GM12864 (cell line): ENCODE measurements around the gene ARHGEF7.

Experiments
- DNase-seq: peaks from one replicate; pipeline ENCODE4 v3.0.0-alpha.2; 2011; ENCODE audit warnings: low read depth
- H3K4me3 ChIP-seq: 2 replicates; pipeline ENCODE4 v1.5.1; 2011; ENCODE audit warnings: mild to moderate bottlenecking, low read depth, low read length, control low read depth
- TF ChIP-seq, protein P1 (sequence below): IDR thresholded peaks from 2 replicates; pipeline ENCODE4 v1.5.1; 2011; ENCODE audit warnings: low read depth, mild to moderate bottlenecking, moderate library complexity, low read length, control low read depth, inconsistent platforms; ENCODE audit errors: missing control alignments

The ARHGEF7 gene

DNA sequence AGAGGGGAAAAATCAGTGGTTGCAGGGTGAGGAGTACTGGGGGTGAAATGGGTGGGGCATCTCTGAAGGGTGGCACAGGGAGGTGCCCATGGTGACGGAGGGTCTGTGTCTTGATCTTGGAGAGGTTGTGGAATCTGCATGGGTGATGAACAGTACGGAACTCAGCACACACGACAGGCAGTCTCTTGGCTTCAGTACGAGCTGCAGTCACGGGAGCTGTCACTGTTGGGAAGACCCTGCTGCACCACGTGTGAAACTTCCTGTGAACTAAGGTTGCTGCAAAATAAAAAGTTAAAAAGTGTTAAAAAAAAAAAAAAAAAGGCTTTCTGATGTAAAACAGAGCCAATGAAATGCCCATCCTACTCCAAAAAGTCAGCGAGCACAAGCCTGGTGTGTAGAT, 239.7 kb downstream of the ARHGEF7 start:
- H3K4me3 ChIP-seq = no peak overlapping the region
- TF ChIP-seq, protein P1, sequence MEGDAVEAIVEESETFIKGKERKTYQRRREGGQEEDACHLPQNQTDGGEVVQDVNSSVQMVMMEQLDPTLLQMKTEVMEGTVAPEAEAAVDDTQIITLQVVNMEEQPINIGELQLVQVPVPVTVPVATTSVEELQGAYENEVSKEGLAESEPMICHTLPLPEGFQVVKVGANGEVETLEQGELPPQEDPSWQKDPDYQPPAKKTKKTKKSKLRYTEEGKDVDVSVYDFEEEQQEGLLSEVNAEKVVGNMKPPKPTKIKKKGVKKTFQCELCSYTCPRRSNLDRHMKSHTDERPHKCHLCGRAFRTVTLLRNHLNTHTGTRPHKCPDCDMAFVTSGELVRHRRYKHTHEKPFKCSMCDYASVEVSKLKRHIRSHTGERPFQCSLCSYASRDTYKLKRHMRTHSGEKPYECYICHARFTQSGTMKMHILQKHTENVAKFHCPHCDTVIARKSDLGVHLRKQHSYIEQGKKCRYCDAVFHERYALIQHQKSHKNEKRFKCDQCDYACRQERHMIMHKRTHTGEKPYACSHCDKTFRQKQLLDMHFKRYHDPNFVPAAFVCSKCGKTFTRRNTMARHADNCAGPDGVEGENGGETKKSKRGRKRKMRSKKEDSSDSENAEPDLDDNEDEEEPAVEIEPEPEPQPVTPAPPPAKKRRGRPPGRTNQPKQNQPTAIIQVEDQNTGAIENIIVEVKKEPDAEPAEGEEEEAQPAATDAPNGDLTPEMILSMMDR = no peak
- no peak for DNase-seq
